Neuronal stem cell (in vitro differentiated cells): Measurements from ENCODE around the gene NPS.

Experiments
- DNase-seq: peaks from one replicate; pipeline ENCODE4 v3.0.0-alpha.2; 2013; ENCODE audit warnings: low spot score
- H2AFZ ChIP-seq: one replicate; pipeline ENCODE4 v1.6.1; 2013; ENCODE audit warnings: mild to moderate bottlenecking, low read length, inconsistent platforms
- H2AK5ac ChIP-seq: 2 replicates; pipeline ENCODE4 v1.6.1; 2013; ENCODE audit warnings: low read depth, mild to moderate bottlenecking, inconsistent platforms, low read length, moderate library complexity, mixed read lengths
- H2BK120ac ChIP-seq: 2 replicates; pipeline ENCODE4 v1.6.1; 2013; ENCODE audit warnings: low read depth, mild to moderate bottlenecking, inconsistent platforms, low read length, moderate library complexity, mixed read lengths
- H2BK12ac ChIP-seq: one replicate; pipeline ENCODE4 v1.6.1; 2013; ENCODE audit warnings: low read length, inconsistent platforms
- H2BK15ac ChIP-seq: 2 replicates; pipeline ENCODE4 v1.6.1; 2013; ENCODE audit warnings: mild to moderate bottlenecking, low read length, inconsistent platforms, mixed read lengths
- H2BK5ac ChIP-seq: one replicate; pipeline ENCODE4 v1.6.1; 2013; ENCODE audit warnings: inconsistent platforms, mild to moderate bottlenecking, low read length, moderate library complexity
- H3K14ac ChIP-seq: one replicate; pipeline ENCODE4 v1.6.1; 2013; ENCODE audit warnings: low read length, inconsistent platforms
- H3K18ac ChIP-seq: 2 replicates; pipeline ENCODE4 v1.6.1; 2013; ENCODE audit warnings: low read length, inconsistent platforms
- H3K23ac ChIP-seq: 2 replicates; pipeline ENCODE4 v1.6.1; 2013; ENCODE audit warnings: low read depth, mild to moderate bottlenecking, mixed read lengths, low read length, inconsistent platforms; ENCODE audit not compliant: poor library complexity
- H3K27ac ChIP-seq: replicated peaks from 3 replicates; pipeline ENCODE4 v1.5.1; 2013; ENCODE audit warnings: low read length, inconsistent platforms
- H3K27me3 ChIP-seq, 3 experiments: 2 replicates each; pipeline ENCODE4 v1.6.1; 2013; ENCODE audit warnings: low read length in 3 of 3, mild to moderate bottlenecking in 2 of 3, inconsistent platforms in 1 of 3, low read depth in 1 of 3, mixed read lengths in 1 of 3, moderate library complexity in 1 of 3; ENCODE audit not compliant: control insufficient read depth in 3 of 3, insufficient read depth in 3 of 3
- H3K36me3 ChIP-seq, 2 donors: replicated peaks in 1 of 2; 2 replicates each; pipeline ENCODE4 v1.6.1; 2013; ENCODE audit warnings: low read length in 2 of 2; ENCODE audit not compliant: control insufficient read depth in 2 of 2, insufficient read depth in 2 of 2
- H3K4ac ChIP-seq: 2 replicates; pipeline ENCODE4 v1.6.1; 2013; ENCODE audit warnings: inconsistent platforms, mild to moderate bottlenecking, low read length, moderate library complexity
- H3K4me1 ChIP-seq, 2 donors: 1 replicate in 1 of 2; 2 replicates in 1 of 2; pipeline ENCODE4 v1.6.1; 2013; ENCODE audit warnings: low read length in 2 of 2, low read depth in 1 of 2; ENCODE audit not compliant: control insufficient read depth in 2 of 2, insufficient read depth in 1 of 2
- H3K4me2 ChIP-seq: one replicate; pipeline ENCODE4 v1.6.1; 2013; ENCODE audit warnings: mild to moderate bottlenecking, low read length, inconsistent platforms; ENCODE audit not compliant: insufficient read depth, poor library complexity, severe bottlenecking
- H3K4me3 ChIP-seq, 2 donors: 2 replicates each; pipeline ENCODE4 v1.5.1; 2013; ENCODE audit warnings: low read length in 2 of 2, mild to moderate bottlenecking in 2 of 2, inconsistent platforms in 1 of 2, moderate library complexity in 1 of 2
- H3K79me1 ChIP-seq: one replicate; pipeline ENCODE4 v1.6.1; 2013; ENCODE audit warnings: low read depth, mild to moderate bottlenecking, inconsistent platforms, low read length, moderate library complexity
- H3K9ac ChIP-seq: one replicate; pipeline ENCODE4 v1.6.1; 2013; ENCODE audit warnings: mild to moderate bottlenecking, low read depth, low read length, inconsistent platforms; ENCODE audit not compliant: poor library complexity
- H3K9me3 ChIP-seq, 2 donors: replicated peaks in 1 of 2; 2 replicates each; pipeline versions ENCODE3 to v1.6.1; 2013; ENCODE audit warnings: low read length in 2 of 2, mild to moderate bottlenecking in 2 of 2, inconsistent platforms in 1 of 2, low read depth in 1 of 2, mixed read lengths in 1 of 2, moderate library complexity in 1 of 2; ENCODE audit not compliant: control insufficient read depth in 2 of 2, insufficient read depth in 1 of 2
- H4K8ac ChIP-seq: one replicate; pipeline ENCODE4 v1.6.1; 2013; ENCODE audit warnings: low read depth, mild to moderate bottlenecking, inconsistent platforms, low read length, moderate library complexity
- H4K91ac ChIP-seq: one replicate; pipeline ENCODE4 v1.6.1; 2013; ENCODE audit warnings: low read length, low read depth, mild to moderate bottlenecking, inconsistent platforms; ENCODE audit not compliant: poor library complexity
- WGBS, 2 donors: extraction: QIAGEN DNeasy Blood & Tissue Kit; methylation state at CpG; one replicate each; pipeline ENCODE4 v1.1.7; 2013; ENCODE audit warnings: missing lambda C conversion rate in 2 of 2, mixed read lengths in 1 of 2; ENCODE audit not compliant: insufficient read length in 2 of 2, insufficient replicate concordance in 1 of 2; ENCODE audit errors: extremely low coverage in 2 of 2; 5-methylcytosine and 5-hydroxymethylcytosine counted together

NPS gene

GRCh38 chr10:127526161-127526560 is 22.9 kb upstream of the NPS start:
- Histone ChIP-seq H3K9me3 (no peaks in the 10 kb centered on the region), H3K4ac (no peak overlapping the region), H3K23ac (no peak overlapping the region), H4K91ac (no peak overlapping the region), H3K14ac (no peak overlapping the region), H3K27ac (no peak overlapping the region), H3K36me3 (no peaks in the 10 kb centered on the region), H2BK15ac (no peak overlapping the region), H3K9ac (no peak overlapping the region), H2BK12ac (no peak overlapping the region), H2BK5ac (no peak overlapping the region), H3K18ac (no peak overlapping the region), H2AK5ac (no peak overlapping the region), H3K4me2 (no peak overlapping the region), H4K8ac (no peak overlapping the region), H2BK120ac (no peak overlapping the region), H3K4me1 (peaks cover 11 to 32% of the 10 kb centered on the region in 2 donors), H3K79me1 (no peaks in the 10 kb centered on the region), H3K4me3 (no peak overlapping the region), H3K27me3 (no peaks in the 10 kb centered on the region), H2AFZ (no peak overlapping the region)
- WGBS, 2 donors = no CpG with 5 or more reads among the region's 4 CpGs
- DNase-seq = no peak

- no peak overlapping the region for H2AK5ac ChIP-seq
- peaks cover 11 to 32% of the 10 kb centered on the region in 2 donors for H3K4me1 ChIP-seq
- no peak for DNase-seq
- no peaks in the 10 kb centered on the region for H3K27me3 ChIP-seq
- H3K18ac ChIP-seq = no peak overlapping the region
- no peaks in the 10 kb centered on the region for H3K79me1 ChIP-seq
- no peaks in the 10 kb centered on the region for H3K36me3 ChIP-seq
- H4K91ac ChIP-seq = no peak overlapping the region
- no peak overlapping the region for H3K4ac ChIP-seq
- no peak overlapping the region for H2BK5ac ChIP-seq
- H2AFZ ChIP-seq = no peak overlapping the region
- H3K9ac ChIP-seq = no peak overlapping the region
- WGBS, 2 donors = no CpG with 5 or more reads among the region's 4 CpGs
- no peak overlapping the region for H3K27ac ChIP-seq
- no peak overlapping the region for H2BK15ac ChIP-seq
- H3K9me3 ChIP-seq = no peaks in the 10 kb centered on the region
- no peak overlapping the region for H4K8ac ChIP-seq
- no peak overlapping the region for H3K14ac ChIP-seq
- no peak overlapping the region for H3K23ac ChIP-seq
- H2BK12ac ChIP-seq = no peak overlapping the region
- no peak overlapping the region for H3K4me2 ChIP-seq
- no peak overlapping the region for H2BK120ac ChIP-seq
- no peak overlapping the region for H3K4me3 ChIP-seq
Observed at GRCh38 chr10:127527320-127527719, 21.8 kb upstream of the NPS start.

- no peak overlapping the region for H2BK120ac ChIP-seq
- no peak overlapping the region for H3K4ac ChIP-seq
- H3K4me3 ChIP-seq = no peak overlapping the region
- H3K4me1 ChIP-seq = peaks cover 11 to 32% of the 10 kb centered on the region in 2 donors
- no peak overlapping the region for H2AK5ac ChIP-seq
- no peak overlapping the region for H2AFZ ChIP-seq
- H3K27me3 ChIP-seq = no peaks in the 10 kb centered on the region
- H3K14ac ChIP-seq = no peak overlapping the region
- H3K27ac ChIP-seq = no peak overlapping the region
- H2BK15ac ChIP-seq = no peak overlapping the region
- H2BK12ac ChIP-seq = no peak overlapping the region
- H3K36me3 ChIP-seq = no peaks in the 10 kb centered on the region
- H4K91ac ChIP-seq = no peak overlapping the region
- H3K9me3 ChIP-seq = no peaks in the 10 kb centered on the region
- H3K23ac ChIP-seq = no peak overlapping the region
- no peak overlapping the region for H3K9ac ChIP-seq
- H3K18ac ChIP-seq = no peak overlapping the region
- DNase-seq = no peak
- H3K4me2 ChIP-seq = no peak overlapping the region
- WGBS, 2 donors = no CpG with 5 or more reads among the region's 8 CpGs
- no peaks in the 10 kb centered on the region for H3K79me1 ChIP-seq
- H4K8ac ChIP-seq = no peak overlapping the region
- H2BK5ac ChIP-seq = no peak overlapping the region
Observed at GRCh38 chr10:127527891-127528290, 21.2 kb upstream of the NPS start.

- Histone ChIP-seq H3K4ac (no peak overlapping the region), H3K4me3 (no peak overlapping the region), H4K8ac (no peak overlapping the region), H2BK12ac (no peak overlapping the region), H3K23ac (no peak overlapping the region), H3K27ac (no peak overlapping the region), H3K27me3 (no peaks in the 10 kb centered on the region), H3K9ac (no peak overlapping the region), H3K18ac (no peak overlapping the region), H3K9me3 (peaks cover 0 to 2% of the 10 kb centered on the region in 2 donors), H4K91ac (no peak overlapping the region), H3K36me3 (no peaks in the 10 kb centered on the region), H2AK5ac (no peak overlapping the region), H2BK5ac (no peak overlapping the region), H2BK15ac (no peak overlapping the region), H2AFZ (no peak overlapping the region), H3K4me1 (peaks cover 0 to 11% of the 10 kb centered on the region in 2 donors), H3K4me2 (no peak overlapping the region), H2BK120ac (no peak overlapping the region), H3K79me1 (no peaks in the 10 kb centered on the region), H3K14ac (no peak overlapping the region)
- no peak for DNase-seq
- no CpG with 5 or more reads among the region's 6 CpGs for WGBS, 2 donors
Observed at GRCh38 chr10:127532193-127532592, 16.9 kb upstream of the NPS start.
